ENCODE data around the gene RRP9.

DNA sequence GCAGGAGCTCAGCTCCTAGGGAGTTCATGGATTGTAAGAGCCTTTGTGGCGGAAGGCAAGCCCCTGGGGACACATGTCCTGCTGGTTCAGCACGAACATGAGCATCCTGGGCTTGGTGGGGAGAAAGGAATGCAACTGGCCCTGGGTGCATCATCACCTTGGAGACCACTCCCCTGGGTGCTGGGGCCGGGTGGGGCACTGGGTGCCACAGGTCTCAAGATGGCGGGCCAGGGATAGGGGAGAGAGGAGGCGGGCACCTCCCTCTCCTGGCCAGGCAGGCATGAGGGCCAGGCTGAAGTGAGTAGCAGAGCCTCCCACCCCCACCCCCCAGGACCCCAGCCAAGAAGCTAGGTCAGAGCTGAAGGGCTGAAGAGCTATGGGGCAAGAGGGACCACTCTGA is 24.8 kb upstream of the RRP9 start:
- no peak for TF ChIP-seq EZH2 (IDR thresholded peaks at IDR 0.05; ENCODE audit: borderline replicate concordance, low read length)
- TF ChIP-seq, protein P1, sequence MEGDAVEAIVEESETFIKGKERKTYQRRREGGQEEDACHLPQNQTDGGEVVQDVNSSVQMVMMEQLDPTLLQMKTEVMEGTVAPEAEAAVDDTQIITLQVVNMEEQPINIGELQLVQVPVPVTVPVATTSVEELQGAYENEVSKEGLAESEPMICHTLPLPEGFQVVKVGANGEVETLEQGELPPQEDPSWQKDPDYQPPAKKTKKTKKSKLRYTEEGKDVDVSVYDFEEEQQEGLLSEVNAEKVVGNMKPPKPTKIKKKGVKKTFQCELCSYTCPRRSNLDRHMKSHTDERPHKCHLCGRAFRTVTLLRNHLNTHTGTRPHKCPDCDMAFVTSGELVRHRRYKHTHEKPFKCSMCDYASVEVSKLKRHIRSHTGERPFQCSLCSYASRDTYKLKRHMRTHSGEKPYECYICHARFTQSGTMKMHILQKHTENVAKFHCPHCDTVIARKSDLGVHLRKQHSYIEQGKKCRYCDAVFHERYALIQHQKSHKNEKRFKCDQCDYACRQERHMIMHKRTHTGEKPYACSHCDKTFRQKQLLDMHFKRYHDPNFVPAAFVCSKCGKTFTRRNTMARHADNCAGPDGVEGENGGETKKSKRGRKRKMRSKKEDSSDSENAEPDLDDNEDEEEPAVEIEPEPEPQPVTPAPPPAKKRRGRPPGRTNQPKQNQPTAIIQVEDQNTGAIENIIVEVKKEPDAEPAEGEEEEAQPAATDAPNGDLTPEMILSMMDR (conservative IDR thresholded peaks at IDR 0.05 in 1 of 2, IDR thresholded peaks at IDR 0.05 in 1 of 2; ENCODE audit: extremely low read depth in 1 of 2, insufficient read depth in 1 of 2, low read depth in 1 of 2, low read length in 2 of 2) = no peak
